GM23338 (cell line): Measurements from ENCODE around the gene SYT6. TPM values are rescaled to one million over a fixed set of nuclear protein-coding genes. Genes with fewer than 3 reads are reported as not detected.

Source experiments
- ATAC-seq: fragments of 200-7000 bp; cut with Tn5 transposase; 3 replicates; pipeline ENCODE4 v1.9.1; 2020
- DNase-seq: peaks from one replicate; pipeline ENCODE4 v3.0.0-alpha.2; 2015; ENCODE audit warnings: low spot score
- H2AFZ ChIP-seq: fragments of 200-600 bp; sonication (generic); 2 replicates; pipeline ENCODE4 v1.8.0; 2016; ENCODE audit warnings: antibody characterized with exemption, mild to moderate bottlenecking, moderate library complexity
- H3F3A ChIP-seq: fragments of 200-600 bp; sonication (generic); replicated peaks from 2 replicates; pipeline ENCODE4 v1.8.0; 2017; ENCODE audit warnings: antibody characterized with exemption, mixed run types, low read depth
- H3K27ac ChIP-seq: fragments of 200-600 bp; sonication (generic); 2 replicates; pipeline ENCODE4 v1.6.1; 2016; ENCODE audit warnings: low read depth
- H3K27me3 ChIP-seq: fragments of 200-600 bp; sonication (generic); 2 replicates; pipeline ENCODE4 v1.8.0; 2016; ENCODE audit warnings: mild to moderate bottlenecking, mixed run types, moderate library complexity; ENCODE audit not compliant: insufficient read depth
- H3K36me3 ChIP-seq: fragments of 200-600 bp; sonication (generic); 2 replicates; pipeline ENCODE4 v1.8.0; 2016; ENCODE audit warnings: mild to moderate bottlenecking; ENCODE audit not compliant: insufficient read depth
- H3K4me1 ChIP-seq: fragments of 200-600 bp; sonication (generic); 2 replicates; pipeline ENCODE4 v1.8.0; 2016; ENCODE audit warnings: mild to moderate bottlenecking, moderate library complexity; ENCODE audit not compliant: insufficient read depth
- H3K4me2 ChIP-seq: fragments of 200-600 bp; sonication (generic); 2 replicates; pipeline ENCODE4 v1.7.1; 2017; ENCODE audit warnings: mixed run types
- H3K4me3 ChIP-seq: fragments of 200-600 bp; sonication (generic); 2 replicates; pipeline ENCODE4 v1.6.1; 2016; ENCODE audit warnings: mixed run types
- H3K79me2 ChIP-seq: fragments of 200-600 bp; sonication (generic); replicated peaks from 2 replicates; pipeline ENCODE4 v1.8.0; 2017; ENCODE audit warnings: mild to moderate bottlenecking; ENCODE audit not compliant: insufficient read depth
- H3K9me2 ChIP-seq: fragments of 200-600 bp; sonication (generic); 2 replicates; pipeline ENCODE4 v1.8.0; 2017; ENCODE audit not compliant: insufficient read depth
- H4K20me1 ChIP-seq: fragments of 200-600 bp; sonication (generic); replicated peaks from 2 replicates; pipeline ENCODE4 v1.8.0; 2017; ENCODE audit warnings: mild to moderate bottlenecking; ENCODE audit not compliant: insufficient read depth
- H3K27ac Mint-ChIP-seq: 2 replicates; pipeline ENCODE4 v1.8.0; 2020; ENCODE audit warnings: inconsistent platforms, mild to moderate bottlenecking, moderate library complexity, mixed read lengths
- H3K27me3 Mint-ChIP-seq: 3 replicates; pipeline ENCODE4 v1.8.0; 2022; ENCODE audit warnings: low read depth, mild to moderate bottlenecking, moderate library complexity, mixed read lengths, inconsistent platforms; ENCODE audit not compliant: insufficient read depth, poor library complexity
- H3K36me3 Mint-ChIP-seq: 3 replicates; pipeline ENCODE4 v1.8.0; 2021; ENCODE audit warnings: low read depth, mild to moderate bottlenecking, inconsistent platforms, moderate library complexity, mixed read lengths
- H3K4me1 Mint-ChIP-seq: 3 replicates; pipeline ENCODE4 v1.8.0; 2020; ENCODE audit warnings: mild to moderate bottlenecking, inconsistent platforms, mixed read lengths
- H3K4me3 Mint-ChIP-seq: 3 replicates; pipeline ENCODE4 v1.8.0; 2021; ENCODE audit warnings: moderate library complexity, mild to moderate bottlenecking, inconsistent platforms, mixed read lengths
- H3K9me3 Mint-ChIP-seq: 3 replicates; pipeline ENCODE4 v1.8.0; 2020; ENCODE audit warnings: moderate library complexity, mild to moderate bottlenecking, inconsistent platforms, mixed read lengths
- CREB1 ChIP-seq: fragments of 250-450 bp; sonication (Bioruptor Pico); IDR thresholded peaks from 2 replicates; pipeline ENCODE4 v1.5.0; 2020; ENCODE audit warnings: low read depth, mild to moderate bottlenecking, moderate library complexity
- CTCF ChIP-seq, 2 experiments: fragments of 200-600 bp in 1 of 2; sonication (generic) in 1 of 2; conservative IDR thresholded peaks; 2 replicates each; pipeline versions ENCODE4 v1.5.1 to v1.6.1; 2016 to 2017; ENCODE audit warnings: antibody characterized with exemption in 2 of 2, low read depth in 2 of 2, mild to moderate bottlenecking in 2 of 2, moderate library complexity in 1 of 2
- EZH2 ChIP-seq: fragments of 200-600 bp; sonication (generic); IDR thresholded peaks from one replicate; pipeline ENCODE4 v1.8.0; 2017; ENCODE audit warnings: antibody characterized with exemption, mild to moderate bottlenecking, low read depth; ENCODE audit not compliant: unreplicated experiment
- EZH2phosphoT487 ChIP-seq: fragments of 200-600 bp; sonication (generic); IDR thresholded peaks from one replicate; pipeline ENCODE4 v1.8.1; 2018; ENCODE audit warnings: antibody characterized with exemption; ENCODE audit not compliant: unreplicated experiment
- NANOG ChIP-seq: IDR thresholded peaks from 2 replicates; pipeline ENCODE4 v1.6.1; 2016; ENCODE audit warnings: antibody characterized with exemption, borderline replicate concordance
- REST ChIP-seq: IDR thresholded peaks from one replicate; pipeline ENCODE4 v1.6.1; 2018; ENCODE audit warnings: antibody characterized with exemption; ENCODE audit not compliant: unreplicated experiment
- STAT1 ChIP-seq: IDR thresholded peaks from one replicate; pipeline ENCODE4 v1.6.1; 2016; ENCODE audit warnings: antibody characterized with exemption; ENCODE audit not compliant: unreplicated experiment
- ZNF114 ChIP-seq: fragments of 250-450 bp; sonication (Bioruptor Pico); IDR thresholded peaks from 2 replicates; pipeline ENCODE4 v1.5.0; 2020; ENCODE audit warnings: mild to moderate bottlenecking, moderate library complexity
- ZNF331 ChIP-seq: fragments of 250-450 bp; sonication (Bioruptor Pico); IDR thresholded peaks from 2 replicates; pipeline ENCODE4 v1.5.0; 2020; ENCODE audit warnings: low read depth, mild to moderate bottlenecking, moderate library complexity
- ZNF462 ChIP-seq: fragments of 250-450 bp; sonication (Bioruptor Pico); IDR thresholded peaks from 2 replicates; pipeline ENCODE4 v1.5.0; 2020; ENCODE audit warnings: mild to moderate bottlenecking, moderate library complexity
- polyA plus RNA-seq: library from polyadenylated mRNA; unstranded; fragments of >200 nt; fragmentation: Nextera tagmentation; extraction: Ambion mirVana; gene quantifications from 2 replicates; pipeline ENCODE4 v1.2.1, GENCODE V29; 2016
- total RNA-seq: library from RNA; depleted of rRNA; stranded (reverse); fragments of >200 nt; shearing (Covaris generic); gene quantifications from 2 replicates; pipeline ENCODE4 v1.2.3, GENCODE V29; 2014

Gene SYT6
- total and polyA plus RNA-seq, 2 experiments from 2014 or later, result 31.2 to 42.6 TPM

DNA sequence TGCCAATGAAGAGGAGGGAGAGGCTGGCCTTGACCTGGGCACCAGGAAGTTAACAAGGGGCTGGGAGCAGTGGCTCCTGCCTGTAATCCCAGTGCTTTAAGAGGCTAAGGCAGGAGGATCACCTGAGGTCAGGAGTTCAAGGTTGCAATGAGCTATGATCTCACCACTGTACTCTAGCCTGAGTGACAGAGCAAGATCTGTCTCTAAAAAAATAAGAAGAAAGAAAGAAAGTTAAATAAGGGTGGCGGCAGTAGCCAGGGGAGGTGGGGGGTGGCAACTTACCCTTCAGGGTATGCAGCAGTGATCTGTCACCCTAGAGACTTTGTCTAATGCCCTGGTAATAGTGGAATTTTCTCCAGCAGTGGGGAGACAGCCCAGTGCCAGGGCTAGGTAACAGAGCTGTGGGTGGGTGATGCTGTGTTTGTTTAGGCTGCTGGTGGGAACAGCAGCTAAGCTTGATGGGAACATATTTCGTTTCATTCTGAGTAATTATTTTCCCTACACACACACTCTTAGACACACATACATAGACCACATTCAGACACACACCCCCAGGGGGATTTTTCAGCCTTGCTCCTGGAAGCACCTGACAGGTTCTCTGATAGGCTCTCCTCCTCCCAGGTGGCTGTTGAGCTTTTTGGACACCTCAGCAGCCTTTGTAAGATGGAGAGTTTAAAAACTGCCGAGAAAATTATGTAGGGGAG is 11.3 kb upstream of the SYT6 start:
- no peak for ATAC-seq
- H3K27me3 Mint-ChIP-seq, result peaks cover 8% of the 10 kb centered on the region

More for the DNA sequence above, 11.3 kb upstream of the SYT6 start:
- Histone ChIP-seq H3K36me3 (no peaks in the 10 kb centered on the region), H3K4me1 (no peaks in the 10 kb centered on the region), H3K4me2 (no peak overlapping the region), H3K79me2 (no peaks in the 10 kb centered on the region), H3K27ac (no peak overlapping the region), H3K27me3 (peaks cover 16% of the 10 kb centered on the region; the same call in 1 of the 2 replicates), H3K4me3 (no peak overlapping the region), H2AFZ (no peak overlapping the region), H3K9me2 (no peaks in the 10 kb centered on the region), H4K20me1 (no peaks in the 10 kb centered on the region), H3F3A (no peaks in the 10 kb centered on the region)
- Mint-ChIP-seq H3K36me3 (no peaks in the 10 kb centered on the region), H3K9me3 (no peaks in the 10 kb centered on the region; the same call in 2 of the 3 replicates), H3K4me1 (peaks cover 4% of the 10 kb centered on the region), H3K27ac (no peak overlapping the region), H3K4me3 (no peak overlapping the region)
- no peak for DNase-seq
- TF ChIP-seq STAT1 (no peak), CREB1 (no peak), CTCF (conservative IDR thresholded peaks at IDR 0.05; ENCODE audit: low read depth in 2 of 2) (no peak), ZNF462 (CRISPR knock-in tag) (no peak), ZNF114 (no peak), NANOG (no peak), EZH2phosphoT487 (no peak), REST (no peak), ZNF331 (no peak), EZH2 (no peak)
